Measurements from ENCODE around the gene AGTPBP1.

AGTPBP1 gene

DNA sequence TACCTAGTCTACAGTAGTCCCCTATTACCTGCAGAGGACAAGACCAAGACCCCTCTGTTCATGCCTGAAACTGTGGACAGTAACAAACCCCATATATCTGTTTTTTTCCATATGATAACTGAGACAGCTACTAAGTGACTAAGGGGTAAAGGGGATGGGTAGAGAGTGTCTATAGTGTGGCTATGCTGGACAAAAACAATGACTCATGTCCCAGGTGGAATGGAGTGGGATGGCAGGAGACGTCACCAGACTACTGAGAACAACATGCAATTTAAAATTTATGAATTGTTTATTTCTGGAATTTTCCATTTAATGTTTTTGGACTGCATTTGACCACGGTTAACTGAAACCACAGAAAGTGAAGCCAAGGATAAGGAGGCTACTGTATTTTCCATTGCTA, 171.8 kb downstream of the AGTPBP1 start:
- TF ChIP-seq, protein P1, sequence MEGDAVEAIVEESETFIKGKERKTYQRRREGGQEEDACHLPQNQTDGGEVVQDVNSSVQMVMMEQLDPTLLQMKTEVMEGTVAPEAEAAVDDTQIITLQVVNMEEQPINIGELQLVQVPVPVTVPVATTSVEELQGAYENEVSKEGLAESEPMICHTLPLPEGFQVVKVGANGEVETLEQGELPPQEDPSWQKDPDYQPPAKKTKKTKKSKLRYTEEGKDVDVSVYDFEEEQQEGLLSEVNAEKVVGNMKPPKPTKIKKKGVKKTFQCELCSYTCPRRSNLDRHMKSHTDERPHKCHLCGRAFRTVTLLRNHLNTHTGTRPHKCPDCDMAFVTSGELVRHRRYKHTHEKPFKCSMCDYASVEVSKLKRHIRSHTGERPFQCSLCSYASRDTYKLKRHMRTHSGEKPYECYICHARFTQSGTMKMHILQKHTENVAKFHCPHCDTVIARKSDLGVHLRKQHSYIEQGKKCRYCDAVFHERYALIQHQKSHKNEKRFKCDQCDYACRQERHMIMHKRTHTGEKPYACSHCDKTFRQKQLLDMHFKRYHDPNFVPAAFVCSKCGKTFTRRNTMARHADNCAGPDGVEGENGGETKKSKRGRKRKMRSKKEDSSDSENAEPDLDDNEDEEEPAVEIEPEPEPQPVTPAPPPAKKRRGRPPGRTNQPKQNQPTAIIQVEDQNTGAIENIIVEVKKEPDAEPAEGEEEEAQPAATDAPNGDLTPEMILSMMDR (IDR thresholded peaks at IDR 0.05) = no peak
- no peak for DNase-seq (ENCODE audit: low spot score)
- no peak overlapping the region for H3K27ac ChIP-seq
- no peak overlapping the region for H3K4me3 ChIP-seq

GRCh38 chr9:85559526-85559925, 182.2 kb downstream of the AGTPBP1 start:
- no peak for DNase-seq (ENCODE audit: low spot score)
- Histone ChIP-seq H3K4me3 (no peak overlapping the region), H3K27ac (no peak overlapping the region)
- TF ChIP-seq, protein P1 (IDR thresholded peaks at IDR 0.05) = no peak

- Histone ChIP-seq H3K4me3 (no peak overlapping the region), H3K27ac (no peak overlapping the region)
- TF ChIP-seq, protein P1 (IDR thresholded peaks at IDR 0.05) = no peak
- no peak for DNase-seq (ENCODE audit: low spot score)
Observed at GRCh38 chr9:85554349-85554748, 187.4 kb downstream of the AGTPBP1 start.

DNA sequence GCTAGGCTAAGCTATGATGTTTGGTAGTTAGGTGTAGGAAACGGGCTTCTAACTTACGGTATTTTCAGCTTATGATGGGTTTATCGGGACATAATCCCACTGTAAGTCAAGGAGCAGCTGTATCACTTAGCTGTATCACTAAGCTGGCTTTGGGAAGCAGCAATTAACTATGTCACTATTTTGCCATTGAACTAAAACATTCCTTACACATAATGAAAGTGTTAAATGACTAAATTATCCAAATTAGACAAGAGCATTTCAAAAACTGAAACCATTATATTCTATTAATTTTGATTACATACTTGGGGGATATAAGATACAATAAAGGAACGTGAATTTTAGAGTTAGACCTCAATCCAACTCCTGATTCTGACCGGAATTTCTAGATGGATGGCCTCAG, 188.3 kb downstream of the AGTPBP1 start:
- DNase-seq (ENCODE audit: low spot score) = no peak
- Histone ChIP-seq H3K4me3 (no peak overlapping the region), H3K27ac (no peak overlapping the region)
- TF ChIP-seq, protein P1 (IDR thresholded peaks at IDR 0.05) = no peak

DNA sequence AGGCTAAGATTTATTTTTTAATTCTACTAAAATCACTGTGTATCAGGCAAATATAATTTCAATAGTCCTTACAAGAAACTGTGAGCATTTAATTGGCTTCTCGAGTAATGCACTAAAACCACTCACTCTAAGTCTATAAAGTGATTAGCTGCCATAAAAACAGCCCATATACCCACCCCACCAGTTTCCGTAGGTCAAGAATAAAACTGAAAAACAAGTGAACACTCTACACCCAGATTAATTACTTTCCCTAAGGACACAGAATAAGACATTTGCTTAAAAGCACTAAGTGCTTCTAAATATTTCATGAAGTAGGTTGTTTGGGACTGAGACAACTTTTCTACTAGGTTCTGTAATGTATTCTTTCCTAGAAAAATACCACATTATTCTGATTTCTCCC, 194.2 kb downstream of the AGTPBP1 start:
- Histone ChIP-seq H3K27ac (no peak overlapping the region), H3K4me3 (no peak overlapping the region)
- TF ChIP-seq, protein P1 (IDR thresholded peaks at IDR 0.05) = no peak
- no peak for DNase-seq (ENCODE audit: low spot score)

- no peak overlapping the region for H3K27ac ChIP-seq
- DNase-seq (ENCODE audit: low spot score) = no peak
- TF ChIP-seq, protein P1 (IDR thresholded peaks at IDR 0.05) = no peak
- no peak overlapping the region for H3K4me3 ChIP-seq
Observed at GRCh38 chr9:85543196-85543595, 198.6 kb downstream of the AGTPBP1 start.

- H3K4me3 ChIP-seq = no peak overlapping the region
- DNase-seq (ENCODE audit: low spot score) = no peak
- no peak overlapping the region for H3K27ac ChIP-seq
- TF ChIP-seq, protein P1 (IDR thresholded peaks at IDR 0.05) = no peak
Observed at GRCh38 chr9:85541876-85542275, 199.9 kb downstream of the AGTPBP1 start.

Data from coronary artery (tissue), 2 donors.